ENCODE data around the gene OGDHL.

DNA sequence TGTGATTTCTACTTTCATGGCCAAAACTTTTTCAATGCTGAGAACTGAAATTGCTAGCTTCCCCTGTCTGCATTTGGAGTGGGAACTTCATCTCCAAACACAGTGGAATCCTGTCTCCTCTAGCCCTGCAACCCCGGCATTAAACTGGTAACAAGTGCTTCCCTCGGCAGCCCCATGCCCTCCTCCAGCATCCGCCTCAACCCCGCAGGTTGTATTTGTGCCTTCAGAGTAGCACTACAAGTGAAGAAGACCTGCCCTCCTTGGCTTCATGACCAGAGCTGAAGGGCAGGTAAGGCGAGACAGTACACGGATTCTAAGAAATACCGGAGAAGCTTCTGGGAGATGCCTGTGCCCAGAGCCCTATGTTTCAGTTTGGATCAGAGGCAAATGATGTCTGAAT lies 65.8 kb downstream of the OGDHL start:
- TF ChIP-seq, protein P1, sequence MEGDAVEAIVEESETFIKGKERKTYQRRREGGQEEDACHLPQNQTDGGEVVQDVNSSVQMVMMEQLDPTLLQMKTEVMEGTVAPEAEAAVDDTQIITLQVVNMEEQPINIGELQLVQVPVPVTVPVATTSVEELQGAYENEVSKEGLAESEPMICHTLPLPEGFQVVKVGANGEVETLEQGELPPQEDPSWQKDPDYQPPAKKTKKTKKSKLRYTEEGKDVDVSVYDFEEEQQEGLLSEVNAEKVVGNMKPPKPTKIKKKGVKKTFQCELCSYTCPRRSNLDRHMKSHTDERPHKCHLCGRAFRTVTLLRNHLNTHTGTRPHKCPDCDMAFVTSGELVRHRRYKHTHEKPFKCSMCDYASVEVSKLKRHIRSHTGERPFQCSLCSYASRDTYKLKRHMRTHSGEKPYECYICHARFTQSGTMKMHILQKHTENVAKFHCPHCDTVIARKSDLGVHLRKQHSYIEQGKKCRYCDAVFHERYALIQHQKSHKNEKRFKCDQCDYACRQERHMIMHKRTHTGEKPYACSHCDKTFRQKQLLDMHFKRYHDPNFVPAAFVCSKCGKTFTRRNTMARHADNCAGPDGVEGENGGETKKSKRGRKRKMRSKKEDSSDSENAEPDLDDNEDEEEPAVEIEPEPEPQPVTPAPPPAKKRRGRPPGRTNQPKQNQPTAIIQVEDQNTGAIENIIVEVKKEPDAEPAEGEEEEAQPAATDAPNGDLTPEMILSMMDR (IDR thresholded peaks at IDR 0.05; ENCODE audit: insufficient read depth, low read depth, low read length) = no peak
- TF ChIP-seq EZH2 (IDR thresholded peaks at IDR 0.05; ENCODE audit: insufficient read depth, low read length) = no peak

Data from astrocyte (in vitro differentiated cells and primary cell).